T-helper 22 cell (primary cell): ENCODE data around the gene TRIM37.
"Not testable (repeated sequence)": the region's sequence is repeated elsewhere in the genome, so short reads cannot be mapped to it uniquely, and the experiment has no call there.

Source experiments
- DNase-seq: peaks from one replicate; pipeline ENCODE4 v3.0.0-alpha.2; 2020; ENCODE audit warnings: low read depth

Gene TRIM37

DNA sequence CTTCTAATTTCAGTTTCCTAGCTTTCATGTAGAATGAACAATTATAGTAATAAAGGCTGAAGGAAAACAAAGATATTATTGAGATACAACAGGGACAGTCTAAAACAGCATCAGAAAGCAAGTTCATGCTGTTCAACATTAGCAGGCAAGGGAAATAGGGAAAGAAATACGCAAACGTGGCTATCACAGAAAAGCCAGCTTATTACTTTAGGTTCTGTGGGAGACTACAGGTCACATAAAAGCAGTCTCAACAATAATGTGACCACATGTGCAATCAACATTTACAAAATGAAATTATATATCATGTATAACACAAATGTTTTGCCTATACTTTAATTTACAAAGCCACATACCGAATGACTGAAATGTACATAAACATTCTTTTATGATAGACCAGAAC, 4.9 kb upstream of the TRIM37 start:
- no peak for DNase-seq

DNA sequence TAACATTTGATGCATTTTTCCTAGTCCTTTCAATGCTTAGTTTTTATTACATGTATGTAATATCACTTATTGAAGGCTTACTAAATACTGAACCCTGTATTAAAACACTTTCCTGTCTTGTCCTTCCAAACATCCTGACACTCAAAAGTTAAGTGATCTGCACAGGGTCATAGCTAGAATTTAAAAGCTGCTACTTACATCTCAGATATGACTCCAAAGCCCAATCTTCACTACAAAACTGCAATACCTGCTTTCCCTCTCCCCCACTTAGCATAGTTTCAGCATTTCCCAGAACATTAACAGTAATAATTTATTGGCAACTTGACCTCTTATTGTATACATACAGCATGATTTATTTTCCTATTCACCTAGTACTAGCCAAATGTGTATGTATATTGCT, 4.3 kb upstream of the TRIM37 start:
- DNase-seq = no peak

DNA sequence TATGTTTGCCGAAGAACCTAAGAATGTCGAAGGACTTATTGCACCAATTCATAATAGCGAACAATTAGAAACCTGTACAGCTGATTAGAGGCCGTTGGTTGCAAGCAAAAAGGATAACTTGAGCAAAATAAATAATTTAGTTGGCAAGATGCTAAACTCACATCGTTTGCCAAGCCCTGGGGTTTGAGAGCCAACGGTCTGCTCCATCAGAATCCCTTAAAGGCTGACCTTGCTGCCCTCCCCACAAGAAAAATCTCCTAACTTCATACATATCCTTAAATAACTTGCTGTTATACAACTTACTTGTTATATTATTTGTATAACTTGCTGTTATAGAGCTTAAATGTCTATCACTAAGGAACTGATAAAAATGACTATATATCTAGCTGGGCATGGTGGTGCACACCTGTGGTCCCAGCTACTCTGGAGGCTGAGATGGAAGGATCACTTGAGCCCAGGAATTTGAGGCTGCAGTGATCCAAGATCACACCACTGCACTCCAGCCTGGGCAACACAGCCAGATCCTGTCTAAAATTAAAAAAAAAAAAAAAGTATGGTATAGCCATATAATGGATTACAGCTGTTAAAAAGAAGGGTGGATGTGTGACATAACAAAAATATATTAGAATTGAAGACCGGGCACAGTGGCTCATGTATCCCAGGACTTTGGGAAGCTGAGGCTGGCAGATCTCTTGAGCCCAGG, 1.9 kb upstream of the TRIM37 start:
- no peak for DNase-seq

DNA sequence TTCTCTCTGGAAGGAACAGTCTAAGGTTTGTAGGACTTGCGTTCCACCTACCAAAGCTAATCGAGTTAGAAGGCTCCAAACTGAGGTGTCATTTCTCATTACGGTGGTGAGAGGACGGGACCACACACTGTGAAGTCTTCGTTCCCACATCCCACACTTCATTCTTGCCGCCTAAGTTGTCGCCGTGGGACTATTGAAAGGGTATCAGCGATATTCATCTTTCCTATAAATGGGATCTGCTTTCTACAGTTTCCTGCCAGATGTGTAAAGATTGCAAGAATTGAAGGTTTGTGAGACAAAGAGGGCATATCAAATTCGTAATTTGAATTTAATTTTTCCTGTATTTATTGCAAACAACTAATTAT, 608 bp upstream of the TRIM37 start:
- DNase-seq = no peak

DNA sequence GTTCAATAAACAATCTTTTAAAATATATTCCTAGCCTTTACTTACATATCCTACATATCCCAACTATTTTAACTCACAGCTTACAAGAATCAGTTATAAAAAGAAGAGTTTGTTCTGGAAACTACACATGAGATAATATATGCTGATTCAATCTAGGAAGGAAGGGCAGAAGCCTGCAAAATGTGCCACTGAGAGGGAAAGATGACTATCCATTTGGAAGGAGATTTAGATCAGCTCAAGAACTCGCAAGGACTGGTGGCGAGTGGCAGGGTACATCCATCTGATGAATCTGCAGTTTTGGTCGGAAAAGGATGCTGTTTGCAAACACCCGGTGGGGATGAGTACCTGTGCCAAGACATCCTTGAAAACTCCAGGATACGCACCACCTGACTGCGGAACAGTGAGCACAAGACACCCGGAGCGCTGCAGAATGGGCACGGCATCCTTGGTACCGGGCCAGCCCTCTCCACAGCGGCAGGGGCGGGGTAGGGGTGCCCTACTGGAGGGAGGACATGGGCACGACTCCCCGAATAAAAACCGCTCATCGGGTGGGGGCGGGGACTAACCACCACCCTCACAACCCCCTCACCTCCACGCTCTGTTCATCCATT, 723 bp downstream of the TRIM37 start:
- peak; percentile 73 for DNase-seq

DNA sequence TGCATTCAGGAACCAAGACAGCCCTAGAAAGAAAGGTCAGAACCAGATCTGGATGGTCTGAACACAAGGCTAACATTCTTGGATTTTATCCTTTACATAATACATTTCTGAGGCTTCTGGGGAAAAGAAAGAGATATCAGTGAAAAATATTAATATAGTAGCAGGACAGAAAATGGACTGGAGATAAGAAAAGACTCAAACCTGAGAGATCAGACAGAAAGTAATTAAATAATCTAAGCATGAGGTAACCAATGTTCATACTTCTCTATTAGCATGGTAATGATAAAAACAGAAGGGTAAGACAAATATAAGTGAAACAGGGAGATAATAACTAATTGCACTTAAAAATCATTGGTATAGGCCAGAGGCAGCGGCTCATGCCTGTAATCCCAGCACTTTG, 5.5 kb downstream of the TRIM37 start:
- no peak for DNase-seq

DNA sequence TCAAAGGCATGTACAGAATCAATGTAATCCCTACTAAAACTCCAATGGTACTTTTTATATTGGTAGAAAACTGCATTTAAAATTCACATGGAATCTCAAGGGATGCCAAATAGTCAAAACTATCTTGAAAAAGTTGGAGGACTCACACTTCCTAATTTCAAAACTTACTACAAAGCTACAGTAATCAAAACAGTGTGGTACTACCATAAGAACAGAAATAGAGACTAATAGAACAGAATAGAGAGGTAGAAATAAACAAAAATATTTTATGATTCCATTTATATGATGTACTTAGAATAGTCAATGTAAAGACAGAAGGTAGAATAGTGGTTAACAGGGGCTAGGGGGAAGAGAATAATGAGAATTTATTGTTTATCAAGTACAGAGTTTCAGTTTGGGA, 8.8 kb downstream of the TRIM37 start:
- DNase-seq = no peak

DNA sequence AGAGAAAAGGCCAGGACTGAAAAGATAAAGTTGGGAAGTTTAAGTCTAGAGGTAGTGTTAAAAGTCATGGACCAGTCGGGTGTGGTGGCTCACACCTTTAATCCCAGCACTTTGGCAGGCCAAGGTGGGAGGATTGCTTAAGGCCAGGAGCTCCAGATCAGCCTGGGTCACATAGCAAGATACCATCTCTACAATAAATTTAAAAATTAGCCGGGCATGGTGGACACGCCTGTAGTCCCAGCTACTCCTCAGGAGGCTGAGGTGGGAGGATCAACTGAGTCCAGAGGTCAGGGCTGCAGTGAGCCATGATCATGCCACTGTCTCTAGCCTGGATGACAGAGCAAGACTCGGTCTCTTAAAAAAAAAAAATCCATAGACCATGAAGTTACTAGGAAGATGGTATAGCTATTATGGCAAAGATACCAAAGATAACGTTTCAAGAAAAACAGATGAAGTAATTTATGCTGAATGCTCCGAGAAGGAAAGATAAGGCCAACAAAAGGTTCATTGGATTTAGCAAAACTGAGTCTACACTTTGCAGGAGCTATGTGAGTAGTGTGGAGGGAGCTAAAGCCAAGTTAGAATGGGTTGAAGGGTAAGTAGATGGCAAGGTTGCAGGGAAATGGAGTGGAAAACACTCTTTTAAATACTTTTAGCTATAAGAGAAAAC, 11.7 kb downstream of the TRIM37 start:
- DNase-seq = no peak

DNA sequence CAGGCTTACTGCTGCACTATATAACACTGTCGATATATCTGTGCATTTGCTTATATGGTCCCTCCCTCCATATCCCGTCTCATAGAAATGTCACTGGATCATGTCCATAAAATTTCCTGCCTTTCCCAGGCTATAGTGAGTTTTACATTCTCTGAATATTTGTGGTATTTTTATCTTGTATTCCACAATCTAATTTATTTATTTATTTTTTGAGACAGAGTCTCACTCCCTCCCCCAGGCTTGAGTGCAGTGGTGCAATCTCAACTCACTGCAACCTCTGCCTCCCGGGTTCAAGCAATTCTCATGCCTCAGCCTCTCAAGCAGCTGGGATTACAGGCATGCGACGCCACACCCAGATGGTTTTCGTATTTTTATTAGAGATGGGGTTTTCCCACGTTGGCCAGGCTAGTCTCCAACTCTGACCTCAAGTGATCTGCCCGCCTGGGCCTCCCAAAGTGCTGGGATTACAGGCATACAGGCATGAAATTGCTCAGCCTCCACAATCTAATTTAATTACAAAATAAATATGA, 12.9 kb downstream of the TRIM37 start:
- DNase-seq = no peak

DNA sequence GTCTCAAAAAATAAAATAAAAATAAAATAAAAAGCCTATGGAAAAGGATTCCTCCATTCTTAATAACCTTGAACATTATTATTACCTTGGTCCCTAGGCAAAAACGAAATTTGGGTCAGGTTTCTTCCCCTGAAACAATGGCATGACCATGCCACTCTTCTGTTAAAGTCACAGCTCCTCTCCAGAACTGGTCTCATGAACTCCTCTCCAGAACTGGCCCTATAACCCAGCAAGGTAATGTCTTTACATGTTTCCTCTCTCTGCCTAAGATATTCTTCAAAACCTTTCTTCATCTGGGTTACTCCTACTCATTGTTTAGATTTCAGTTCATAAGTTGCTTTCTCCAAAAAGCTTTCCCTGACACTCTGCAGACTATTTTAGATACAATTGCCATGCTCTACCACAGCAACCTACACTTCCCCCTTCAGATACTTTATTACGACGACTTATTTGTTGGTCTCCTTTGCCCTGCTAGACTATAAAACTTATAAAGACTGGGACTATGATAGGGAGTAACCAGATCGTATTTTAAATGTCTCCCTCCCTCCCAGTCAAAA, 13.5 kb downstream of the TRIM37 start:
- DNase-seq = no peak

DNA sequence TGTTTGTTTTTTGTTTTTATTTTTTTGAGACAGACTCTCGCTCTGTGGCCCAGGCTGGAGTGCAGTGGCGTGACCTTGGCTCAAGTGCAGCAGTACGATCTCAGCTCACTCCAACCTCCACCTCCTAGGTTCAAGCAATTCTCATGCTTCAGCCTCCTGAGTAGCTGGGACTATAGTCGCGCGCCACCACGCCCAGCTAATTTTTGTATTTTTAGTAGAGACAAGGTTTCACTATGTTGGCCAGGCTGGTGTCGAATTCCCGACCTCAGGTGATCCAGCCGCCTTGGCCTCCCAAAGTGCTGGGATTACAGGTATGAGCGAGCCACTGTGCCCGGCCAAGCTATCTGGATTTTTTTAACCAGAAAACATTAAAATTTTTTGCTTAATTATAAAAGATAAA, 16.1 kb downstream of the TRIM37 start:
- not testable (repeated sequence) for DNase-seq

DNA sequence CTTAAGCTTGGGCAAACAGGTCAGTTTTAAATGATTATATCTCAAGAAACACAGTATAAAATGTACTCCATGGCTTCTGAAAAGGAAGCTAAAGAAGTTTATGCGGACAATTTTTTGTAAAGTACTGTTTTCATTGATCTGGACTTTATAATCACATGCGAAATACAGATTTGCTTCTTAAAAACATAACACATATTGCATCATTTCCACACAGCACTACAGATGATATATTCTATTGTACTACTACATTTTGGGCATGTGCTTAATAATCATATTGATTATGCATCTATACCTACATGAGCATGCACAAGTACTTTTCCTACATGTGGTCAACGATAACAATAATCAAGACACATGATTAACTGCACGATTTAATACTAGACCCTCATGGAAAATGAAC, 22.5 kb downstream of the TRIM37 start:
- DNase-seq = no peak

DNA sequence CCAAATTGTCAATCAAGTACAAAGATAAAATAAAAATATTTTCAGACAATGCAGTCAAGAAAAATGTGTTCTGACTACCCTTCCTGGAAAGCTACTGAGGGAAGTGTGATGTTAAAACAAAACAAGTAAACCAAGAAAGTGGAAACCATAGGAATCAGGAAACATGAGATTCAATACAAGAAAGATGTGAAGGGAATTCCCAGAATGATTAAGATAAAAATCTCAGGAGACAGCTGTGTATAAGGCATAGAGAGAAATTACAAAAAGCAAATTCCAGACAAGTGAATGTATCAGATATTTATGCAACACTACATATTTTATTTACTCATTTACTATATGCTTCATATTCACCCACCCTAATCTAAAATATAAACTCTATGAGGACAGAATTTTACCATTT, 32.2 kb downstream of the TRIM37 start:
- no peak for DNase-seq

DNA sequence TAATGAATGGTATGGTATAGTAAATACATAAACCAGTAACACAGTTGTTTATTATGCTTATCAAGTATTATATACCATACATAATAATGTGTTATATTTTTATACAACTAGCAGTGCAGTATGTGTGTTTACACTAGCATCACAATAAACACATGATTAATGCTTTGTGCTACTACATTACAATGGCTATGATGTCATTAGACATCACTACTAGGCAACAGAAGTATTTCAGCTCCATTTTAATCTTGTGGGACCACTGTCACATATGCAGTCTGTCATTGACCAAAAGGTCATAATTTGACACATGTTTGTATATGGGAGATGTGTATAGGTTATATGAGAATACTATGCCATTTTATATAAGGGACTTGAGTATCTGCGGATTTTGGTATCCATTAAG, 32.7 kb downstream of the TRIM37 start:
- DNase-seq = no peak

DNA sequence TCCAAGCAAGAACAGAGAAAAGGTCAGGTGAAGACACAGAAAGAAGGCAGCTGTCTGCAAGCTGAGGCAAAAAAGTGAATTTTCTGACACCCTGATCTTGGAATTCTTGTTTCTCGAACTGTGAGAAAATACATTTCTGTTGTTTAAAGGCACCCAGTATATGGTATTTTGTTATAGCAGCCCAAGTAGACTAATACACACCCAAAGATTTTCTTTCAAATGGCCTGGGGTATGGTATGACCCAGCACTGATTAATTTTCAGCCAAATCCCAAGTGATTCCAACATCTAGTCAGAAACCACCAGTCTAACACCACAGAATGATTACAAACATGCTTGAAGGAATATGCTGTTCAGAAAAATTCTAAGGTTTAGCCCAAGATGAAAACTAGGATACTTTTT, 36.8 kb downstream of the TRIM37 start:
- DNase-seq = no peak

DNA sequence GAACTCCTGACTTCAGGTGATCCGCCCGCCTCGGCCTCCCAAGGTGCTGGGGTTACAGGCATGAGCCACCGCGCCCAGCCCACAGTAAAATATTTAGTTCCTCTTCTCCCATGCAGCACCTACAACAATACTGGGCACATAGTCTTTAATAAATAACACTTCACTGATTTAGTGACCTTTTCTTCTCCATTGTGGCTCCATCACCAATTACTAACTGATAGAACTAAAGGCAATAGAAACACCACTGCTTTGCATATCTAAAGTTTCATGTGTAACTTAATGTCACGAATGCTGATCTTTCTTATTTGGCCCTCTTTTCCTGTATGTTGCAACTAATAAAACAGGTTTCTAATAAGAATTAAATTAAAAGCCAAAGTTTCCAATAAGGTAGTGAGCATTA, 38.9 kb downstream of the TRIM37 start:
- no peak for DNase-seq

DNA sequence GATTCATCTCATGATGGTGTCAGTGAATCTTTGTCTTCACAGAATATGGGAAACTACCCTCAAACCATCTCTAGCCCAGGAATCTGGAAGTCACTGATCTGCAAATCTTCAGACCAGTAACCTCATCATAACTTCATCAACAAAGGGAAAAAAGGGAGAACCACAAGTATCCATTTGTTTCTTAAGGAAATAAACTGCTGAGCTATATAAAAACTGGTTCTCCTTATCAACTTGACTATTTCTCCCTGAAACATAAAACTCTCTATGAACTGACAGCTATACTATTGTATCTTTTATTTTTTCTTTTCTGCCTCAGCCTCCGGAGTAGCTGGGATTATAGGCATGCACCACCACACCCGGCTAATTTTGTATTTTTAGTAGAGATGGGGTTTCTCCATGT, 39.3 kb downstream of the TRIM37 start:
- DNase-seq = no peak

DNA sequence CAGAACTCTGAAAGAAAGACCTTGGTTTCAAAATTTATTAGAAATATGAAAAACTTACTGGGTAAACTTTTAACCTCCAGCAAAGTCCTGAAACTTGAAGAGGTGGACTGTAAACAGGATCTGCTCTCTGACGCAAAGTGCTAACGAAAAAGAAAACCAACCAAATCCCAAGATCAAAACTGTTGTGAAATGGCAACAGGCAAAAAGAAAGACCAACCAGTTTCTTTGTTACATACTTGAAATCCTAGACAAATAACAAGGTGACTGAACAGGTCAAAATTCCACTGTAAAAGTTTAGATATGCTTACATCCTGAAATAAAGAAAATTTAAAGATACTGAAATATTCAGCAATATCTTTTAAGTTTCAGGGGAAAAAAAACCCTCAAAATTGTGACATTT, 44.2 kb downstream of the TRIM37 start:
- no peak for DNase-seq

DNA sequence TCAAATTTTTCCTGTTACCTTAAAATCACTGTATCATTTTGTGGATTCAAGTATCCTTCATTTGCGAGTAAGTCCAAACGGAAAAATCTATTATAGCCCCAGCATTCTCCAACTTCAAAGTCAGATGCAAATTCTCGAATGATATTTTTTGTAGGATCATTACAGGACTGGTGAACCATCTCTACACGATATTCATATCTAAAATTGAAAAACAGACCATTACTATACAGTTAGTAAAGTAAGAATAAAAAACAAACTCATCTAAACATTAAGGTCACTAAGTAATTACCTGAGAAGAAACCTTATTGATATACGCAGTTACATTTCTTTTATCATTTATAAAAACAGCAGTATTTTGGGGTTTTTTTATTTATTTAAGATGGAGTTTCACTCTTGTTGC, 49.8 kb downstream of the TRIM37 start:
- no peak for DNase-seq

DNA sequence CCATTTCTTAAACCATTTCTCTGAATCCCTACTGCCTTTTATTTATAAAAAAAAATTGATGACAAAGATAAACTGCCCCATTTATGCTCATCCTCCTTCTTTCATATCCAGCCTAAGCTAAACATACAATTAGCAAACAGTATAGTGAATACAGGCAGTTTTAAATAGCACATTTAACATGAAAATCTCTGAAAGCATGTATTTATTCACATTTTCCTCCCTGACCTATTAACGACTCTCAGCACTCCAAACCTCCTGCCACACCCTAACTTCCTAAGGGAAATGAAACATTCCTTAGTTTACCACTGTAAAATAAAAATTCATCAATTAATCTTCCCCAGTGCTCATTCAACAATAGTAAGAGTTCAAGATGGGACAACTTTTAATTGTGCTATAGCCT, 56.9 kb downstream of the TRIM37 start:
- no peak for DNase-seq

DNA sequence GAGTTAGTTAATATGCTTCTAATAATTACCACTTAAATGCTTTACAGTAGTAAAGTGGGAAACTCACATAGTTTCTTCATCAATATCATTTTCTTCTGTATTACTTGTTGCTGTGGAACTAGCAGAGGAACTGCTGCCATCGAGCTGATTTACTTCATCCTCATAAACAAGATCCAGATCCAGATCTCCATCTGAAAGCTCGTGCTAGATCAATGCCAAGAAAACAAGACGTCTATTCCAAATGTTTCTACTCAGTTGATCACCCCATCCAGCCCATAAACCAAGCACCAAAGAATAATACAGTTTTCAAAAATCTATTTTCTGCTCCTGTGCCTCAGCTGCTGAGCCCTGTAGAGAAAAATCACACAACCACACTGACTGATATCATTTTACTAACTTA, 59.1 kb downstream of the TRIM37 start:
- DNase-seq = no peak

DNA sequence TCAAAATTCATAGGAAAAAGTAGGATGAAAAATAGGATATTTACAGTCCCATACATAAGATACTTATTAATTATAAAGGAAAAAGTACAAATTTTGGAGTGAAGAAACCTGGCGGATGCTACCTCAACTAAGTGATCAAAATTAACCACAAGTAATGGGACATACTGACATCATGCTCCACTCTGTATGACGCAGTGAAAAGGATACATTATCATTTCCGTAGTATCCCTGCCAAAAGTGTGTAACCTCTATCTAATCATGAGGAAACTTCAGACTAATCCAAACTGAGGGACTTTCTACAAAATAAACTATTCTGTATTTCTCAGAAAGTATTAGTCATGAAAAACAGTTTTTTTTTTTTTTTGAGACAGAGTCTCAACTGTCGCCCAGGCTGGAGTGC, 60.5 kb downstream of the TRIM37 start:
- DNase-seq = no peak

DNA sequence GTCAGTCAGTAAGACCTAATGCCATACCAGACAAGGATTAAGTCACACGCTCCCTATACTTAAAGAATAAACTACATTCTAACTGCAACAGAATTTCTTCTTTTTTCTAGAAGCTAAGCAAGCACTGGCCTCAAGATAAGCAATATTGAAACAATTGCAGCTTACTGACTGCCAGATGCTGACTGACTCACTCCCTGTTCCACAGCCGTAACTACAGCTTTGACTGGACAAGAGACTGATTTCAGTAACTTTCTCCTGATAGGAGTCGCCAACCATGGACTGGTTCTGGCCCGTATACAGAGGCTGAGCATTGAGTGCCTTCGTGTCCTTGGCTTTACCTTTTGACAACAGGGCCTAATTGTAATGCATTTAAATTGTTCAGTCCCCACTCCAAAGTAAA, 67.9 kb downstream of the TRIM37 start:
- no peak for DNase-seq
